GM12892 (cell line): ENCODE data around the gene KYAT1.

Experiments
- DNase-seq: peaks from one replicate; pipeline ENCODE4 v3.0.0; 2011; ENCODE audit not compliant: insufficient read length
- FAIRE-seq: peaks from 2 replicates; lab custom pipeline; 2011; peaks lifted over from hg19 to GRCh38; lab: Jason Lieb, UNC
- POLR2A ChIP-seq: IDR thresholded peaks from 2 replicates; pipeline ENCODE4 v1.6.1; 2011; ENCODE audit warnings: low read depth, low read length, control low read depth
- POLR2AphosphoS5 ChIP-seq: IDR thresholded peaks from 2 replicates; pipeline ENCODE4 v1.6.1; 2011; ENCODE audit warnings: low read depth, low read length, control low read depth
- TAF1 ChIP-seq: IDR thresholded peaks from 2 replicates; pipeline ENCODE4 v1.6.1; 2011; ENCODE audit warnings: low read depth, mild to moderate bottlenecking, control low read depth, low read length, borderline replicate concordance

KYAT1 gene

DNA sequence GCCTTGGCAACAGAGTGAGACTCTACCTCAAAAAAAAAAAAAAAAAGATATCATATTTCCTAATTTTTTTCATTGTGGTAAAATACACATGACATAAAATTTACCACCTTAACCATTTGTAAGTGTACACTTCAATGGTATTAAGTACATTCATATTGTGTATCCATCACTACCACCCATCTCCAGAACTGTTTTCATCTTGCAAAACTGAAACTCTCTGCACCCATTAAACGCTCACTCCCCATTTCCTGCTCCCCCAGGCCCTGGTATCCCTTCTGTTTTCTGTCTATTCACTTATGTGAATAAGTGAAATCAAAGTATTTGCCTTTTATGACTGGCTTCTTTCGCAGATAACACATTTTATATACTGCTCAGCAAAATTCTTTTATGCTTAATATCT is 13.0 kb upstream of the KYAT1 start:
- DNase-seq (no peak), FAIRE-seq (no peak)
- TF ChIP-seq POLR2A = no peak

DNA sequence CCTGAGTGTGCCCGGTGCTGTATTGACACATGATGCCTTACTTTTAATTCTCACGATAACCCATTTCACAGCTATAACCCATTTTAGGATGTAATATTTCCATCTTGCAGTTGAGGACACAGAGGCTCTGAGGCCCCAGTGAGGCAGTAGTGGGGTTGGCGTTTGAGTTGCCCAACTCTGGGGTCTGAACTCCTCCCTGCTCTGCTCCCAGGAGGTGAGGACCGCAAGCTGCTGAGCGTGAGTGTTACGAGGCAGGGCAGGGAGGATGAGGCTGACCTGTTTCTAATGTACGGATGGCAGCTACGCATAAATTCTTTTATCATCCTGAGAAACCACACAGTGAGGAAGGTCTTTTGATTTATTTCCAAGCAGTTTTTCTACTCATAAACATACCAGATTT is 11.6 kb upstream of the KYAT1 start:
- no peak for FAIRE-seq
- no peak for TF ChIP-seq TAF1
- no peak for TF ChIP-seq POLR2A
- TF ChIP-seq POLR2AphosphoS5 = no peak
- DNase-seq = no peak

GRCh38 chr9:128892221-128892921 is 10.6 kb upstream of the KYAT1 start:
- DNase-seq (no peak), FAIRE-seq (no peak)
- TF ChIP-seq TAF1 (no peak), POLR2AphosphoS5 (no peak), POLR2A (no peak)

- no peak for FAIRE-seq
- no peak for DNase-seq
- TF ChIP-seq POLR2A (no peak), TAF1 (no peak), POLR2AphosphoS5 (no peak)
Observed at GRCh38 chr9:128891321-128892220, 9.8 kb upstream of the KYAT1 start.

- TF ChIP-seq TAF1 = no peak
- no peak for TF ChIP-seq POLR2A
- TF ChIP-seq POLR2AphosphoS5 = no peak
- DNase-seq = no peak
- FAIRE-seq = no peak
Observed at GRCh38 chr9:128887914-128888350, 6.2 kb upstream of the KYAT1 start.

- FAIRE-seq = no peak
- DNase-seq = no peak
- TF ChIP-seq POLR2A = no peak
- TF ChIP-seq TAF1 = no peak
Observed at GRCh38 chr9:128887049-128887448, 5.3 kb upstream of the KYAT1 start.

DNA sequence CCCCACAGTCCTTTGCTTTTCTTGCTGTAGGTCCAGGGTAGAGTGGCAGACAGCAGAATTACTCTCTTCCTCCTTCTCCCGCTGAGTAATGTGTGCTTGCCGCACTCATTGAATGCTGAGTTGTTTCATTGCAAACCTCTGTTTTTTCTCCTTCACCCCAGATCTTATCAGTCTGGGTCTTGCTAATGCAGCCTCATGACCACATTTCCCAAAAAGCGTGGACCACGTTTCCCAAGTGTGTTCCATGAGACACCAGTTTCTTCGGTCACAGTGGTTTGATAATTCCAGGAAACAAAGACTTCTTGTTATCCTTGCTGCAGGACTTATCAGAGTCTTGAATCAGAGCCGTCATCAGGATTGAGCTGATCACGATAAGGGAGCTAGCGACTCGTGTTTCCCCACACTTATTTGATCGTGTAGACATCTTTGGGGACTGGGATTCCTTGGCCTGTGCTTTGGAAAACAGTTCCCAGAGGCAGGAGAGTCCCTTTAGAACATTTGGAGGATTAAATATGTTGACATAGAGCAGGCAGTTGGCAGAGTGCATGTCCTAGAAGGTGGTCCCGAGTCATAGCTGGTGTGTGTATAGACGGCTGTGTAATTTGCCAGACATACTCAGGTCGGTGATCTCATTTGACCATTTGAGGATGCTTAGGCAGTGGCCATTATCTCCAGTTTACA is 4.6 kb upstream of the KYAT1 start:
- no peak for FAIRE-seq
- no peak for DNase-seq
- TF ChIP-seq TAF1 (no peak), POLR2AphosphoS5 (no peak), POLR2A (no peak)

DNA sequence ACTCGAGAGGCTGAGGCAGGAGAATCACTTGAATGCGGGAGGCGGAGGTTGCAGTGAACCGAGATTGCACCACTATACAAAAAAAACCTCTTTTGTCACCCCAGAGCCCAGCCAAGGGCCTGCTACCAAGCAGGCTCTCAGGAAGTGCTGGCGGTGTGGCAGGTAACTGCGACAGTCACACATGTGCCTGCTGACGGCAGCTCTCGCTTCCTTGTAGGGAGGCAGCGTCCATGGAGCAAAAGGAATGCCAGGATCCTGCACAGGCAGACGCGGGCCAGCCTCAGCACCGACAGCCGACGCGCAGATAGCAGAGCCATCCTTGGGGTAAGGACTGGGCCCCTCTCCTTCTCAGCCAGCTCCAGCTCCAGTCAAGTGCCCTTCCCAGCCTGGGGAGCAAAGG is 4.0 kb upstream of the KYAT1 start:
- TF ChIP-seq POLR2AphosphoS5 (no peak), POLR2A (no peak), TAF1 (no peak)
- no peak for DNase-seq
- FAIRE-seq = no peak

DNA sequence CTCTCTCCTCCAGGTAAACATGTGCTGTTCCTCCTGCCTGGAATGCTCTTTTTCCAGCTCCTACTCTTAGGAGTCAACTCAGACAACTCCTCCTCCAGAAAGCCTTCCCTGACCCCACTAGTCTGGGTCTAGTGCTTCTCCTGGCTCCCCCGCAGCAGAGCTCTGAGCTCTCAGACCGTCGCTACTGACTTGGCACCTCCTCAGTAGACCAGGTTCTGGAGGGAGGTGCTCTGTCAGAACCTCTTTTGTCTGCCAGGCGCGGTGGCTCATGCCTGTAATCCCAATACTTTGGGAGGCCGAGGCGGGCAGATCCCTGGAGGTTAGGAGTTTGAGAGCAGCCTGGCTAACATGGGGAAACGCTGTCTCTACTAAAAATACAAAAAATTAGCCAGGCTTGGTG is 3.6 kb upstream of the KYAT1 start:
- TF ChIP-seq POLR2AphosphoS5 (no peak), POLR2A (no peak), TAF1 (no peak)

DNA sequence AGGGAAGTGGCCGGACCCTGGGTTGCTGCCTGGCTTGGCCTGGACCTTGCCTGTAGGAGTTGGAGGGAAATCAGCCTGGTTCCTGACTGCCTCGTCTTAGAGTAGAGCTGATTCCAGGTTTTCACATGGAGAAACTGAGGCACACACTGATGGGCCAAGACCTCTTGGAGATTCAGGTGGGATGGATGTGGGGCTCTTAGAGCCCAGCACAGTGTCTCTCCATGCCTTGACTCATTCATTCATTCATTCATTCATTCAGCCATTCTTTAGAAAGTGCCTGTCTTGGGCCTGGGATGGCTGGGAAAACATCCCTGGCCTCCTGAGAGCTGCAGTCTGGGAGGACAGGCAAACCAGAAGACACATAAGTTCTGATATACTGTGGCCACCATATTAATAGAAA is 2.4 kb upstream of the KYAT1 start:
- DNase-seq = no peak
- no peak for FAIRE-seq
- TF ChIP-seq TAF1 = no peak
- no peak for TF ChIP-seq POLR2AphosphoS5
- no peak for TF ChIP-seq POLR2A

More for the DNA sequence above, 3.6 kb upstream of the KYAT1 start:
- DNase-seq (no peak), FAIRE-seq (no peak)
